Measurements from ENCODE around the gene CD22.

The CD22 gene

DNA sequence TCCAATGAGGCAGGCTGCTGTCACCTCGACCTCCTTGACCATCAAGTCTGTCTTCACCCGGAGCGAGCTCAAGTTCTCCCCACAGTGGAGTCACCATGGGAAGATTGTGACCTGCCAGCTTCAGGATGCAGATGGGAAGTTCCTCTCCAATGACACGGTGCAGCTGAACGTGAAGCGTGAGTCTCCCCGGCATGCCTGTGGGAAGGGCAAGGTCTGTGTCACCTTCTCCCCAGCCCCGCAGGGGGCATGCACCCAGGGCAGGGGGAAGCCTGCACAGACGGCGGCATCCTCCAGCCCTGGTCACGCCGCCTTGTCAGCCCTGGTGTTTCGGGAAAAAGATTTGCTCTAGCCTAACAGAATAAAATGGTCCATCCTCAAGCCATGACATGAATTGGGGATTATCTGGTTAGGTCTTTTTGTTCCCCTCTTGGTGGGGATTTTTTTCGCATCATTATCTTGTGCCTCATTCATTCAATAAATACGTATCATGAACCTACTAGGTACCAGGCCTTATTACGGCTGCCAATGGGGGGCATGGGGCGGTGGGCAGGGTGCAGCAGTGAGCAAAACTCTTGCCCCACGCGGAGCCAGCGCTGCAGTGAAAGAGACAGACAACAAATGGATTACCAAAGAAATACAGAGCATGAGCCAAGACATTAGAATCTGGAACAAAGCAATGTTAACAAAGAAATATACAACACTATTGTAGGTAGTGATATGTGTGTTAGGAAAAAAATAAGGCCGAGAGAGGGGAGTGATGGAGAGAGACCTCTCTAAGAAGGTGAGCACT, 7.4 kb downstream of the CD22 start:
- Histone ChIP-seq H3K9me3 (ENCODE audit: insufficient read depth, low read length) (no peaks in the 10 kb centered on the region), H3K27me3 (ENCODE audit: low read length) (no peaks in the 10 kb centered on the region), H3K9me2 (replicated peaks; ENCODE audit: insufficient read depth, low read length) (no peaks in the 10 kb centered on the region), H3K27ac (ENCODE audit: low read depth, low read length) (no peak overlapping the region), H3K79me2 (ENCODE audit: insufficient read depth, low read length) (peaks cover 51% of the 10 kb centered on the region), H3K9ac (ENCODE audit: low read length) (no peak overlapping the region), H3K4me2 (ENCODE audit: low read depth, low read length, poor library complexity, severe bottlenecking) (no peak overlapping the region), H3F3A (ENCODE audit: insufficient read depth) (peaks cover 14% of the 10 kb centered on the region), H3K36me3 (ENCODE audit: low read length) (peaks cover 34% of the 10 kb centered on the region), H3K4me3 (ENCODE audit: insufficient read depth, low read length, poor library complexity, severe bottlenecking) (no peak overlapping the region), H4K20me1 (ENCODE audit: low read depth, low read length) (peaks cover 9% of the 10 kb centered on the region; the same call in 1 of the 2 replicates), H2AFZ (ENCODE audit: low read depth, low read length, severe bottlenecking) (no peak overlapping the region)
- TF ChIP-seq EZH2phosphoT487 (conservative IDR thresholded peaks at IDR 0.05; ENCODE audit: low read length): no peak
- TF ChIP-seq, protein P1, sequence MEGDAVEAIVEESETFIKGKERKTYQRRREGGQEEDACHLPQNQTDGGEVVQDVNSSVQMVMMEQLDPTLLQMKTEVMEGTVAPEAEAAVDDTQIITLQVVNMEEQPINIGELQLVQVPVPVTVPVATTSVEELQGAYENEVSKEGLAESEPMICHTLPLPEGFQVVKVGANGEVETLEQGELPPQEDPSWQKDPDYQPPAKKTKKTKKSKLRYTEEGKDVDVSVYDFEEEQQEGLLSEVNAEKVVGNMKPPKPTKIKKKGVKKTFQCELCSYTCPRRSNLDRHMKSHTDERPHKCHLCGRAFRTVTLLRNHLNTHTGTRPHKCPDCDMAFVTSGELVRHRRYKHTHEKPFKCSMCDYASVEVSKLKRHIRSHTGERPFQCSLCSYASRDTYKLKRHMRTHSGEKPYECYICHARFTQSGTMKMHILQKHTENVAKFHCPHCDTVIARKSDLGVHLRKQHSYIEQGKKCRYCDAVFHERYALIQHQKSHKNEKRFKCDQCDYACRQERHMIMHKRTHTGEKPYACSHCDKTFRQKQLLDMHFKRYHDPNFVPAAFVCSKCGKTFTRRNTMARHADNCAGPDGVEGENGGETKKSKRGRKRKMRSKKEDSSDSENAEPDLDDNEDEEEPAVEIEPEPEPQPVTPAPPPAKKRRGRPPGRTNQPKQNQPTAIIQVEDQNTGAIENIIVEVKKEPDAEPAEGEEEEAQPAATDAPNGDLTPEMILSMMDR (IDR thresholded peaks at IDR 0.05; ENCODE audit: insufficient read depth, low read length, poor library complexity, severe bottlenecking): no peak

DNA sequence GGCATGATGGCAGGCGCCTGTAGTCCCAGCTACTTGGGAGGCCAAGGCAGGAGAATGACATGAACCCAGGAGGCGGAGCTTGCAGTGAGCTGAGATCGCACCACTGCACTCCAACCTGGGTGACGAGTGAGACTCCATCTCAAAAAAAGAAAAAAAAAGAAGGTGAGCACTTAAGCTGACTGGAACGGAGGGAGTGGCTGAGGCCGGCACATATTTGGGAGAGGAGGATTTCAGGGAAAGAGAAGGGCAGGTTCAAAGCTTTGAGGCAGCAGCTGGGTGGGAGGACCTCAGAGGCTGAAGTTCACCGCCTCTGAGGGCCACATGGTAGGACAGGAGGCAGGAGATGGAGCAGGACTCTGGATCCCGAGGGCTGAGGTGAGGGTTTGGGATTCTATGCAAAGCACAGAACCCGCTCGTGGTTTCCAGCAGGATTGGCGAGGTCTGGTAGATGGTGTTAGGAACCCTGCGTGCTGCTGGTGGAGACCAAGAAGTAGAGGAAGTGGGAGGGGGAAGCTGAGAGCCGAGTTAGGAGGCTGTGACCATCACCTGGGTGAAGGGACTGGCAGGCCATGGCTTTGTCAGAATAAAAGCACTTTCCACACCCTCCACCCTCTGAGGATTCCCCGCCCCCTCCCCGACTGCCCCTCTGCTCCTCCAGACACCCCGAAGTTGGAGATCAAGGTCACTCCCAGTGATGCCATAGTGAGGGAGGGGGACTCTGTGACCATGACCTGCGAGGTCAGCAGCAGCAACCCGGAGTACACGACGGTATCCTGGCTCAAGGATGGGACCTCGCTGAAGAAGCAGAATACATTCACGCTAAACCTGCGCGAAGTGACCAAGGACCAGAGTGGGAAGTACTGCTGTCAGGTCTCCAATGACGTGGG, 8.4 kb downstream of the CD22 start:
- no peak overlapping the region for H3K4me3 ChIP-seq (ENCODE audit: insufficient read depth, low read length, poor library complexity, severe bottlenecking)

DNA sequence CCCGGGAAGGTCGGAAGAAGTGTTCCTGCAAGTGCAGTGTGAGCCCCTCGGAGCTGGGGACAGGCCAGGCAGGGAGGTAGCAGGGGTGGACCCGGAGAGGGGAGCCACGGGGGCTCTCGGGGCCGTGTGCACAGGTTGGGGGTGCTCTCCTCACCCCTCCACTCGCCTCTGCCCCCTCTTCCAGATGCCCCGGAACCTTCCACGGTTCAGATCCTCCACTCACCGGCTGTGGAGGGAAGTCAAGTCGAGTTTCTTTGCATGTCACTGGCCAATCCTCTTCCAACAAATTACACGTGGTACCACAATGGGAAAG, 9.0 kb downstream of the CD22 start:
- H3F3A ChIP-seq (ENCODE audit: insufficient read depth): peaks cover 21% of the 10 kb centered on the region
- peaks cover 36% of the 10 kb centered on the region for H3K79me2 ChIP-seq (ENCODE audit: insufficient read depth, low read length)
- peaks cover 9% of the 10 kb centered on the region; the same call in 1 of the 2 replicates for H4K20me1 ChIP-seq (ENCODE audit: low read depth, low read length)
- no peak overlapping the region for H3K4me3 ChIP-seq (ENCODE audit: insufficient read depth, low read length, poor library complexity, severe bottlenecking)
- H3K27me3 ChIP-seq (ENCODE audit: low read length): no peaks in the 10 kb centered on the region
- TF ChIP-seq EZH2phosphoT487 (conservative IDR thresholded peaks at IDR 0.05; ENCODE audit: low read length): no peak
- TF ChIP-seq, protein P1 (IDR thresholded peaks at IDR 0.05; ENCODE audit: insufficient read depth, low read length, poor library complexity, severe bottlenecking): no peak
- peaks cover 32% of the 10 kb centered on the region for H3K36me3 ChIP-seq (ENCODE audit: low read length)
- H3K9me2 ChIP-seq (replicated peaks; ENCODE audit: insufficient read depth, low read length): no peaks in the 10 kb centered on the region
- H3K27ac ChIP-seq (ENCODE audit: low read depth, low read length): no peak overlapping the region
- H3K9me3 ChIP-seq (ENCODE audit: insufficient read depth, low read length): no peaks in the 10 kb centered on the region
- H2AFZ ChIP-seq (ENCODE audit: low read depth, low read length, severe bottlenecking): no peak overlapping the region
- H3K4me2 ChIP-seq (ENCODE audit: low read depth, low read length, poor library complexity, severe bottlenecking): no peak overlapping the region
- H3K9ac ChIP-seq (ENCODE audit: low read length): no peak overlapping the region

More for the DNA sequence above, 8.4 kb downstream of the CD22 start:
- Histone ChIP-seq H2AFZ (ENCODE audit: low read depth, low read length, severe bottlenecking) (no peak overlapping the region), H3K9ac (ENCODE audit: low read length) (no peak overlapping the region), H3K4me2 (ENCODE audit: low read depth, low read length, poor library complexity, severe bottlenecking) (no peak overlapping the region), H3K9me3 (ENCODE audit: insufficient read depth, low read length) (no peaks in the 10 kb centered on the region), H3K27ac (ENCODE audit: low read depth, low read length) (no peak overlapping the region), H3K79me2 (ENCODE audit: insufficient read depth, low read length) (peaks cover 42% of the 10 kb centered on the region), H3K9me2 (replicated peaks; ENCODE audit: insufficient read depth, low read length) (no peaks in the 10 kb centered on the region), H3K27me3 (ENCODE audit: low read length) (no peaks in the 10 kb centered on the region), H3F3A (ENCODE audit: insufficient read depth) (peaks cover 19% of the 10 kb centered on the region), H3K36me3 (ENCODE audit: low read length) (peaks cover 36% of the 10 kb centered on the region), H4K20me1 (ENCODE audit: low read depth, low read length) (peaks cover 9% of the 10 kb centered on the region; the same call in 1 of the 2 replicates)
- TF ChIP-seq, protein P1 (IDR thresholded peaks at IDR 0.05; ENCODE audit: insufficient read depth, low read length, poor library complexity, severe bottlenecking): no peak
- no peak for TF ChIP-seq EZH2phosphoT487 (conservative IDR thresholded peaks at IDR 0.05; ENCODE audit: low read length)

All from SU-DHL-6 (cell line).